K562 (cell line): ENCODE measurements around the gene GAL3ST3. TPM values are rescaled to one million over a fixed set of nuclear protein-coding genes. Genes with fewer than 3 reads are reported as not detected.
A peak's percentile ranks its signal among the peaks of the same experiment; 100 is the strongest.

Experiments
- ATAC-seq: fragments of 200-7000 bp; cut with Tn5 transposase; 3 replicates; pipeline ENCODE4 v1.9.1; 2020; ENCODE audit warnings: moderate library complexity
- BruUV-seq: library from RNA; stranded (reverse); fragments of 400-500 nt; replicated peaks from 2 replicates; lab custom pipeline; 2021; lab: Mats Ljungman, UMichigan
- CTCF ChIA-PET: fragments of 300-600 bp; formaldehyde crosslinking; extraction: SDS; loops from one replicate; lab custom pipeline; 2021; ENCODE audit warnings: low intra/inter-chr PET ratio; lab: Yijun Ruan, JAX
- POLR2A ChIA-PET: fragments of 300-600, 350-650 bp; sonication (Branson Sonifier 250); formaldehyde crosslinking; extraction: SDS; loops from one replicate; lab custom pipeline; 2021; ENCODE audit warnings: antibody characterized with exemption, inconsistent platforms; lab: Yijun Ruan, JAX
- DNase-seq, 4 experiments: peaks; one replicate each; pipeline versions ENCODE4 v3.0.0 to v3.0.0-alpha.2; 2011 to 2018; ENCODE audit warnings: low spot score in 3 of 4, mixed read lengths in 3 of 4; ENCODE audit errors: extremely low read depth in 1 of 4
- FAIRE-seq: peaks from 2 replicates; lab custom pipeline; 2011; peaks lifted over from hg19 to GRCh38; lab: Jason Lieb, UNC
- H2AFZ ChIP-seq: 2 replicates; pipeline ENCODE4 v1.6.0; 2011; ENCODE audit warnings: low read depth, low read length, control low read depth, inconsistent platforms
- H3K27ac ChIP-seq: fragments of 200-600 bp; 3 replicates; pipeline ENCODE4 v1.8.0; 2011; ENCODE audit warnings: low read depth, mild to moderate bottlenecking, control low read depth, inconsistent platforms, low read length, moderate library complexity, mixed read lengths; ENCODE audit errors: extremely low read depth
- H3K27me3 ChIP-seq, 2 experiments: fragments of 300-600 bp in 1 of 2; 2 replicates in 1 of 2; 3 replicates in 1 of 2; pipeline versions ENCODE4 v1.6.0 to v1.8.0; 2011; ENCODE audit warnings: inconsistent platforms in 2 of 2, low read length in 2 of 2, mild to moderate bottlenecking in 1 of 2, mixed read lengths in 1 of 2, moderate library complexity in 1 of 2; ENCODE audit not compliant: control insufficient read depth in 2 of 2, insufficient read depth in 2 of 2
- H3K36me3 ChIP-seq: fragments of 300-600 bp; 3 replicates; pipeline ENCODE4 v1.8.0; 2011; ENCODE audit warnings: mild to moderate bottlenecking, low read length, inconsistent platforms; ENCODE audit not compliant: control insufficient read depth, insufficient read depth
- H3K4me1 ChIP-seq, 2 experiments: fragments of 200-600 bp in 1 of 2; replicated peaks in 1 of 2; 2 replicates in 1 of 2; 3 replicates in 1 of 2; pipeline versions ENCODE4 v1.5.1 to v1.8.0; 2011; ENCODE audit warnings: inconsistent platforms in 2 of 2, low read length in 2 of 2, mild to moderate bottlenecking in 1 of 2, mixed read lengths in 1 of 2, moderate library complexity in 1 of 2; ENCODE audit not compliant: control insufficient read depth in 2 of 2, insufficient read depth in 2 of 2
- H3K4me2 ChIP-seq: 2 replicates; pipeline ENCODE4 v1.6.1; 2011; ENCODE audit warnings: low read length, control low read depth, inconsistent platforms, mixed read lengths; ENCODE audit not compliant: insufficient read depth
- H3K4me3 ChIP-seq: fragments of 200-600 bp; sonication (generic), shearing (Covaris generic); 2 replicates; pipeline ENCODE4 v1.5.1; 2016; ENCODE audit warnings: control low read depth, inconsistent platforms
- H3K79me2 ChIP-seq: fragments of 200-600 bp; 3 replicates; pipeline ENCODE4 v1.8.0; 2011; ENCODE audit warnings: low read length, inconsistent platforms; ENCODE audit not compliant: control insufficient read depth, insufficient read depth
- H3K9ac ChIP-seq, 2 experiments: 2 replicates each; pipeline versions ENCODE4 v1.6.0 to v1.6.1; 2011; ENCODE audit warnings: low read depth in 2 of 2, low read length in 2 of 2, control low read depth in 1 of 2, inconsistent platforms in 1 of 2, mild to moderate bottlenecking in 1 of 2, mixed read lengths in 1 of 2; ENCODE audit not compliant: insufficient read depth in 1 of 2
- H3K9me1 ChIP-seq: one replicate; pipeline ENCODE4 v1.6.0; 2011; ENCODE audit warnings: inconsistent platforms, mild to moderate bottlenecking, low read length, moderate library complexity; ENCODE audit not compliant: control insufficient read depth, insufficient read depth
- H3K9me3 ChIP-seq: replicated peaks from 2 replicates; pipeline ENCODE4 v1.5.1; 2011; ENCODE audit warnings: low read depth, low read length, inconsistent platforms; ENCODE audit not compliant: control insufficient read depth, insufficient read depth
- H4K20me1 ChIP-seq: replicated peaks from 2 replicates; pipeline ENCODE4 v1.6.1; 2011; ENCODE audit warnings: low read length, inconsistent platforms, mixed read lengths; ENCODE audit not compliant: control insufficient read depth, insufficient read depth
- ILK ChIP-seq: fragments of 450-650 bp; IDR thresholded peaks from 2 replicates; pipeline ENCODE4 v1.6.1; 2016; ENCODE audit warnings: missing genetic modification characterization, low read depth, mild to moderate bottlenecking, missing compliant biosample characterization, moderate library complexity, borderline replicate concordance
- WGBS: fragments of 100-300 bp; shearing (Covaris generic); methylation state at CpG from one replicate; pipeline ENCODE4 v1.1.6; 2016; ENCODE audit warnings: low coverage, mixed read lengths; ENCODE audit not compliant: insufficient coverage; ENCODE audit errors: missing lambda C conversion rate; 5-methylcytosine and 5-hydroxymethylcytosine counted together
- in situ Hi-C: fragments of 300-500 bp; cut with MboI; formaldehyde crosslinking; loops from 4 replicates; pipeline ENCODE4 v1.15.0; 2018; ENCODE audit warnings: inconsistent platforms, mixed read lengths
- intact Hi-C: fragments of 100-400 bp; cut with micrococcal nuclease; formaldehyde crosslinking; loops from 2 replicates; pipeline ENCODE4 v1.14.2; 2022
- polyA plus RNA-seq, 8 experiments: library from polyadenylated mRNA; depleted of rRNA in 4 of 8; stranded (reverse) in 5 of 8; unstranded in 3 of 8; fragments of >200 nt; fragmentation: Nextera tagmentation in 2 of 8; fragmentation: Illumina TruSeq in 1 of 8; extraction: Ambion mirVana in 2 of 8; extraction: Trizol in 1 of 8; gene quantifications; 2 replicates each; pipeline versions ENCODE4 v1.2.1 to v1.2.3, GENCODE V29; 2011 to 2014; ENCODE audit warnings: inconsistent platforms in 1 of 8, missing spikeins in 1 of 8
- total RNA-seq, 7 experiments: library from RNA; depleted of rRNA in 6 of 7; stranded (reverse); fragments of >200 nt in 6 of 7; fragmentation: Illumina TruSeq in 2 of 7; extraction: Trizol in 2 of 7; gene quantifications; 2 replicates each; pipeline versions ENCODE4 v1.2.1 to v1.2.3, GENCODE V29; 2011 to 2021; ENCODE audit warnings: low replicate concordance in 1 of 7
- TF ChIP-seq, protein P1 (sequence below): sonication (generic); formaldehyde crosslinking; IDR thresholded peaks from 2 replicates; pipeline ENCODE4 v1.8.1; 2023; ENCODE audit warnings: missing genetic modification reagents, mild to moderate bottlenecking, borderline replicate concordance

Gene GAL3ST3
- total and polyA plus RNA-seq, 9 of the 15 experiments (the other 6 are each of a cell fraction or from before 2014, with no cell fraction given) = not detected

GRCh38 chr11:66020212-66020611, 28.7 kb downstream of the GAL3ST3 start:
- Histone ChIP-seq H3K4me3 (no peak overlapping the region), H3K4me1 (peaks cover 21 to 71% of the 10 kb centered on the region in 2 experiments), H2AFZ (no peak overlapping the region), H3K27ac (no peak overlapping the region), H3K27me3 (no peaks in the 10 kb centered on the region), H3K79me2 (no peaks in the 10 kb centered on the region), H3K36me3 (no peaks in the 10 kb centered on the region), H3K9me1 (peaks cover 5% of the 10 kb centered on the region), H4K20me1 (no peaks in the 10 kb centered on the region), H3K9me3 (no peaks in the 10 kb centered on the region), H3K4me2 (no peak overlapping the region), H3K9ac (0 out of 4 replicates have a peak overlapping the region, but pooled peaks of 1 of the 2 experiments have one; percentile 43)
- DNase-seq (no peak), FAIRE-seq (no peak), ATAC-seq (no peak)
- ChIA-PET CTCF (interaction anchor here (1.2 kb wide), 1 partner anchor 31 kb away, joined by 4 read pairs; no protein-coding TSS in a partner anchor), POLR2A (interaction anchor here (1.2 to 2.7 kb wide), 2 partner anchors 12 to 15 kb away, joined by 3 to 8 read pairs; no protein-coding TSS in a partner anchor)
- WGBS = 68% methylated on average over 8 of the region's 8 CpGs
- no peak for TF ChIP-seq ILK (tag)
- TF ChIP-seq, protein P1, sequence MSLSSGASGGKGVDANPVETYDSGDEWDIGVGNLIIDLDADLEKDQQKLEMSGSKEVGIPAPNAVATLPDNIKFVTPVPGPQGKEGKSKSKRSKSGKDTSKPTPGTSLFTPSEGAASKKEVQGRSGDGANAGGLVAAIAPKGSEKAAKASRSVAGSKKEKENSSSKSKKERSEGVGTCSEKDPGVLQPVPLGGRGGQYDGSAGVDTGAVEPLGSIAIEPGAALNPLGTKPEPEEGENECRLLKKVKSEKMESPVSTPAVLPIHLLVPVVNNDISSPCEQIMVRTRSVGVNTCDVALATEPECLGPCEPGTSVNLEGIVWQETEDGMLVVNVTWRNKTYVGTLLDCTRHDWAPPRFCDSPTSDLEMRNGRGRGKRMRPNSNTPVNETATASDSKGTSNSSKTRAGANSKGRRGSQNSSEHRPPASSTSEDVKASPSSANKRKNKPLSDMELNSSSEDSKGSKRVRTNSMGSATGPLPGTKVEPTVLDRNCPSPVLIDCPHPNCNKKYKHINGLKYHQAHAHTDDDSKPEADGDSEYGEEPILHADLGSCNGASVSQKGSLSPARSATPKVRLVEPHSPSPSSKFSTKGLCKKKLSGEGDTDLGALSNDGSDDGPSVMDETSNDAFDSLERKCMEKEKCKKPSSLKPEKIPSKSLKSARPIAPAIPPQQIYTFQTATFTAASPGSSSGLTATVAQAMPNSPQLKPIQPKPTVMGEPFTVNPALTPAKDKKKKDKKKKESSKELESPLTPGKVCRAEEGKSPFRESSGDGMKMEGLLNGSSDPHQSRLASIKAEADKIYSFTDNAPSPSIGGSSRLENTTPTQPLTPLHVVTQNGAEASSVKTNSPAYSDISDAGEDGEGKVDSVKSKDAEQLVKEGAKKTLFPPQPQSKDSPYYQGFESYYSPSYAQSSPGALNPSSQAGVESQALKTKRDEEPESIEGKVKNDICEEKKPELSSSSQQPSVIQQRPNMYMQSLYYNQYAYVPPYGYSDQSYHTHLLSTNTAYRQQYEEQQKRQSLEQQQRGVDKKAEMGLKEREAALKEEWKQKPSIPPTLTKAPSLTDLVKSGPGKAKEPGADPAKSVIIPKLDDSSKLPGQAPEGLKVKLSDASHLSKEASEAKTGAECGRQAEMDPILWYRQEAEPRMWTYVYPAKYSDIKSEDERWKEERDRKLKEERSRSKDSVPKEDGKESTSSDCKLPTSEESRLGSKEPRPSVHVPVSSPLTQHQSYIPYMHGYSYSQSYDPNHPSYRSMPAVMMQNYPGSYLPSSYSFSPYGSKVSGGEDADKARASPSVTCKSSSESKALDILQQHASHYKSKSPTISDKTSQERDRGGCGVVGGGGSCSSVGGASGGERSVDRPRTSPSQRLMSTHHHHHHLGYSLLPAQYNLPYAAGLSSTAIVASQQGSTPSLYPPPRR = 0 out of 2 replicates have a peak, but pooled peaks have one; percentile 29
- no TSS peak for BruUV-seq
- intact Hi-C loops = no loop called here
- in situ Hi-C loops = no loop called here
